SKM-1 treated with dmso at 0.1 percent for 144 hours (cell line): ENCODE measurements around the gene POU2F3.

Experiments
- DNase-seq: peaks from one replicate; lab custom pipeline; 2025; ENCODE audit not compliant: unreplicated experiment; lab: John Stamatoyannopoulos, UW

Gene POU2F3

DNA sequence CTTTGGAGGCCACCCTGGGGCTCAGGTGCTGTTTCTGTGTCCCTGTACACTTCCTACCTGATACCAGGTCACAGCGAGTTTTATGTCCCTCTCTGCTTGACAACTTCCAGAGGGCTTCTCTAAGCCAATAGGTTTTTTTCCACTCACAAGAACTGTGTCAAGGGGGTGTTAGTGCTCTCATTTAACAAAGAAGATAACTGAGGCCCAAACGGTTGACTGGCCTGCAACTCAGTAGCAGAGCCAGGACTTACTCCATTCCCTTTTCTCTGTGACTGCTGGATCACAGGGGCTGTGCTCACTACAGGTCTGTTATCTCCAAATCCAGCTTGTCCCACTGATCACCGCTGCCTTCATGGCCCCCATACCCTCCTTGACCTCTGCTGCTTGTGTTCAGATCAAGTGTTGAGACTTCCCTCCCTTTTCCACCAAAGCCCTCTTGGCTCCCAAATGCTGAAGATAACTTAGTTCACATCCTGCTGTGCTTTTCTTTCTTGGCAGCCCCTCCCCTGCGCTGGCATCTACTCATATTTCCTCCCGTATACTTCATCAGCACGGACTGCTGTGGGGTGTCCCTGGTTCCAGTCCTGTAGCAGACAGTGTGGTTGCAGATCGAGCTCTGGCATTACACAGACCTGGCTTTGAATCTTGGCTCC is 41.3 kb downstream of the POU2F3 start:
- DNase-seq: no peak

DNA sequence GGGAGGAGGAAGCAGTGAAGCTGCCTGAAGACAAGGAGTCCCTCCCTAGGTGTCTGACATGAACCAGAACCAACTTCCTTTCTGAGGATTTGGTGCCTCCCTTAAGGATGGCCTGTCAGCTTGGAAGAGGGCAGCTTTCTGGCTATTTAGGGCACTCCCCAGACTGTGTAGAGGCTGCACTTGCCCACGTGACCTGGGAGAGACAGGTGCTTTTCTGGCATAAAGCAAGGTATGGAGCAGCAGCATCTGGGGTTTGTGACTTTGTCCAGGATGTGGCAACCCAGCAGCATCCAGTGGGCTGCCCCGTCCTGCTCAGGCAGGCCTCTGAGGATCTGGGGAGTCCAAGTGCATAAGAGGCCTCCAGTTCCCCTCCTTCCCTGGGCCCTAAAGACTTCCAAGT is 43.2 kb downstream of the POU2F3 start:
- no peak for DNase-seq

GRCh38 chr11:120284272-120284671 is 44.3 kb downstream of the POU2F3 start:
- DNase-seq: no peak

DNA sequence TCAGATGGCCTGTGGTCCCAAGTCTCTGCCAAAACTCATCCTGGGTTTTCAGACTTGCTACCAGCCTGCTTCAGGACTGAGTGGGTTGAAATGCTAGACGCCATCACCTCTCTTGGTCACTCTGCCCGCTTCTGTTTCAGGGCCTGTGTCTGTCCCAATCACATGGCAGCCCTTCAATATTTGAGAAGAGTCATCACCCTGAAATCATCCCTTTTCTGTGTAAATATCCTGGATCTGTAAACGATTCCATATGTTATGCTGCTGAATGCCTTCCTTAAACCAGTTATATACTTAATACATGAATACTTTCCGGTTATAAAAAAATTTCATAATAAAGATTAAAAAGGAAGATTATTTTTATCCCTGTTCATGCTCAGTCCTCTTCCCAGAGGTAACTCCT is 45.3 kb downstream of the POU2F3 start:
- DNase-seq: no peak

- no peak for DNase-seq
Observed at GRCh38 chr11:120288021-120288420, 48.1 kb downstream of the POU2F3 start.

DNA sequence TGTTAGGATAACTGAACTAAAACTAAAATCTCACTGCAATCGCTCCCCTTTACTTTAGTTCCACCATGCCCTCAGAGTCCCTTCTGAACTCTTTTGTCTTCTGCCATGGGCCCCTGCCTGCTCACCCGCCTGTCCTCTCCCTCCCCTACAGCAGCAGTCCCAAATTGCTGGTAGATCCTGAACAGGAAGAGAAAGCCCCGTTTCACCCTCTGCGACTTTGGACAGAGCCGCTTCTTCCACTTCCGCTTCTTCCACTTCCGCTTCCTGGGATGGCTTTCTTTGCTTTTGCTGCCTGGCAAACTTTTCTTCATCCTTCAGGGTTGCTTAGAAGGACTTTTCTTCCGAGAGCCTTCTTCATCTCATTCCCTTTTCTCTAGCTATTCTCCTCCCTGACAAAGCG is 49.5 kb downstream of the POU2F3 start:
- no peak for DNase-seq

DNA sequence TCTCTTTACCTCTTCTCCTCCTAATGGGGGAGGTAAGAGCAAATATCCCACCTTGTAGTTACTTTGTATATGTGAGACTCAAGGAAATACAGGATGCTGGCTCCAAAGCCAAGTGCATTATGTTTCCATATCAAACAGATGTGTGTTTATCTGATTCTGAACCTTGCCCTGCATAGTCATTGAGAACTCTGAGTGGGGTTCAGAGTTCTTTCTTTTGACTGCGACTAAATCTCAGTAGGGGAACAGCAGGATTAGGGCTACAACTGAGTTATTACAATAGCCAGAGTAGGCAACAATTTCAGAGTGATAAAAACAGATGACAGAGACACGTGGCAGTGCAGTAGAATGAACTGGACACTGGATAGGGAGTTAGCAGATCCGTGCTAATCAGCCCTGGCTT is 51.0 kb downstream of the POU2F3 start:
- no peak for DNase-seq

GRCh38 chr11:120293038-120293800 is 53.3 kb downstream of the POU2F3 start:
- DNase-seq: no peak

DNA sequence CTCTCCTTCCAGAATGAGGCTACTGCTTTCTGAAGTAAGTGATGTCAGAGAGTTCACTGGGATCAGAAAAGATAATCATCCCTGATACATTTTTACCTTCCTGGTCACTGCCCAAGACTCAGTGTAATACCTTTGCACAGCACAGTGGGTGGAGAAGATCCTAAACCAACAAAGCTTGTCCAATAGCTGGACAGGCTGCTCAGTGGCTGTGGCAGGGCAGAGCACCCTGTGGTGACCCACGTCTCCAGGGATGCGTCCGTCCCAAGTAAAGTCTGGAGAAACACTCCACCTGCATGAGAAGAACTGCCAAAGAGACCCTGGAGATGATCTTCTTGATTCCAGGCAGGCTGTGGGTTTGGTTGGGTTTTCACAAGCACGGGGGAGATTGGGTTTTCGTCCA is 54.2 kb downstream of the POU2F3 start:
- DNase-seq: no peak

DNA sequence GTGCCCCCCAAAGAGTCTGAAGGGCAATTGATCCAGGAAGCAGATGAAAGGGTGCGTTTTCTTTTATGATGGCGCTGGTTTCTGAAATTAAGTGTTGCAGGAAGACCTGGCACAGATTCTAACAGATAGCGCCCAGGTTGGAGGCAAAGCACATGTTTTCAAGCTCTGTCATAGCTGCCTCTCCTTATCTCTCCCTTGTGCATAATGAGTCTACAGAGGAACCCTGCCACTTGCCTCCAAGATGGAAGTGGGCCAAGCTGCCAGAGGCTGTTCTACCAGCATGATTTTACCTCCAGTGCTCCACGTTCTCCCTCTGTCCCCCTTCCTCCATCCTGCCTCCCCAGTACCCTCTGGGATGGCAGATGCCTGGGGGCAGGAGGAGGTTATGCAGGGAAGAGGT is 55.2 kb downstream of the POU2F3 start:
- no peak for DNase-seq

GRCh38 chr11:120296554-120296953 is 56.6 kb downstream of the POU2F3 start:
- no peak for DNase-seq

DNA sequence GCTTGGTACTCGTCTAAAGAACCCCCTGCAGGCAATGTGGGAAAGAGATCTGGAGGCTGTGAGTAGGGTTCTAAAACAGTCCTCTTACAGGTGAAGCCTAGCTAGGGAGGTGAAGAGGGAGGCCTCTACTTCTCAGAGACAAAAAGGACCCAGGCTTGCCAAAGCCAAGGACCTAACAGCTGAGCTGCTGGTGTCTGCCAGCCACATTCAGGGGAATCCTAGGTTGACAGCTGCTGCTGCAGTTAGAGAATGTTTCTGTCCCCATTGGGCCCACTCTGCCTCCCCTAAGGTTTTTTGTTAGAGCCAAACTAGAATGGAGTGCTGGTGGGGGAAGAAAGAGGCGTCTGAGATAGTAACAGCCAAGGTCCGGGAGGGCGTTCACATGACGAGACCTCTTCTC is 58.5 kb downstream of the POU2F3 start:
- DNase-seq: no peak

DNA sequence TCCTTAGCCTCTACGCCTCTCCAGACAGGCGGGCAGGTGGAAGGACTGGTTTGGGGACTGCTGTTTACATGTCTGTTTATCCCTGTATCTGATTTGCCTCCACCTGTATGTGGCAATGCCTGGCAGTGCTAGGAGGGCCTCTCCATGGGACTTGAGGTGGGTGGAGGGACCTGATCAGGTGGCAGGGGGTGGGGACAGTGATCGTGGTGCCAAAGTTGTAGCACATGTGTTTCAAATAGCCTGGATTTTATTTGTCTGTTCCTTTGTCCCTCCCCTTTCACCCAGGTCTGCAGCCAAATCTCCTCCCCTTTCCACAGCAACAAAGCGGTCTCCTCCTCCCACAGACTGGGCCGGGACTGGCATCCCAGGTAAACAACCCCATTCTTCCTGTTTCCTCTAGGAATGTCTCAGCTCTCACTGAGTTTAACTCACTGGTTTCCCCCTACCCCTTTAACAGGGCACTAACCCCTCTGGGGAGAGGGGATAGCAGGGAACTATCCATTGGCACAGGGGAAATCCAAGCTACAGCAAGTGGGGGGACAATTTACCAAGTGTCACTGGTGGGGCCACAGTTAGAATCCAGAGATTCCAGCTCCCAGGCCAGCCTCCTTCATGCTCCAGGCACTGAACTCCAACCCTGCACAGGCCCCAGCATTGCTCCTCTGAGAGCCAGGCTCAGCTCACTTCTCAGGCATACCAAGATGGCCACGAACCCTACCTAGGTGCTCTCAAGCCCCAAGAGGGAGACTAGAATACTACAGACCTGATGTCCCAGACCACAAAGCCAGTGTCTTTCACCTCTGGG is 62.3 kb downstream of the POU2F3 start:
- DNase-seq: no peak

DNA sequence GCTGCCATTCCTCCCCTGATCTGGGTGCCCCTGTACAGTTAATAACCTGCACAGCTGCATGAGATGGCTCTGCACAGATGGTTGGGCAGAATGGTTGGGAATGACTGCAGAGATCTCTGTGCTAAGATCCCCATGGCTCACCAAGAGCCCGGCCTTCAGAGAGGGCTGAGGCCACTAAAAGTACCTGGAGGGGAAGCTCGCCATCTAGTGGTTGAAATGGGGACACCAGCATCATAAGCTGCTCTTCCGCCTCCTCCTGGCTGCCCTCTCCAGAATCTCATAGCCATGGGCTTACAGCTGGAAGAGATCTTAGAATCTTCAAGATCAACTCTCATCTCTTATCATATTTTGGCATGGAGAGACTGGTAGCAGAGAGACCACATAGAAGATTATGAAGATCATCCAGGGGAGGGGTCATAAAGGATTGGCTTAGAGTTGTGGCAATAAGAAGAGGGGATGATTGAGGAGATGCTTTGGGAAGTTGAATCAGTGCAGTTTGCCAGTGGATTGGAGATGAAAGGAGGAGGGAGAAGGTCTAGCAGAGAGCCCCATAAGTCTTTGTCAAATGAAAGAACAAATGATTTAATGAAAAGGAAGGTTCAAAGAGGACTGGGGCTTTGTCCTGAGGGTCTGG is 63.2 kb downstream of the POU2F3 start:
- peak; percentile 62 for DNase-seq

- no peak for DNase-seq
Observed at GRCh38 chr11:120304526-120304925, 64.6 kb downstream of the POU2F3 start.

DNA sequence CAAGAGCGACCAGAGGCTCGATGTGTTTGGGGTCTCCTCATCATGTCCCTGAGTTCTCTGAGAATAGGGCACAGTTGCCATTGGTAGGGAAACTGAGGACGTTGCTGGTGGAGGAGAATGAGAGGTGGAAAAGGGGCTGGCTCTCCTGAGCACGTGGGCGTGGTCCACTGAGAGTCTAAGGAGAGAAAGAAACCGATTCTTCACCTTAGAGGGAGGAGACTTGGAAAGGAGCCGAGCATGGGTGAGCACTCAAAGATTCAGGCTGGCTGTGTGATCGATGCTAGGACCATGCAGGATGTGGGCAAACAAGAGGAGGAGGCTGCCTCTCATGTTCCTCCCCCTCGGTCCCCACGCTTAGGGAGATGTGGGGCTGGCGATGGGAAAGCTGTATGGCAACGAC is 65.3 kb downstream of the POU2F3 start:
- DNase-seq: no peak

GRCh38 chr11:120306519-120307242 is 66.7 kb downstream of the POU2F3 start:
- DNase-seq: no peak

DNA sequence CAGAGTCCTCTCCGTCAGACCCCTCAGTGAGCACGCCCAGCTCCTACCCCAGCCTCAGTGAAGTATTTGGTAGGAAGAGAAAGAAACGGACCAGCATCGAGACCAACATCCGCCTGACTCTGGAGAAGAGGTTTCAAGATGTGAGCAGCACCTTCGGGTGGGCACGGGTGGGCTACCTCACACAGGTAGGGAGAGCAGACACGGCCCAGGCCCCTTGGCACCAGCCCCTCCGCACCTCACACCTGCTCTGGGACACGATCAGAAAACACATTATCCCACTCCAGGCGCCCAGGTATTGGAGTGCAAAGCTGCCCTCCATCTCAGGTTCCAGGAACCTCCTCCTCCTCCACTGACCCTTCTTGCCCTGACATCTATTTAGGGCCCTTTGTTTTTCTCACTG is 67.5 kb downstream of the POU2F3 start:
- no peak for DNase-seq

DNA sequence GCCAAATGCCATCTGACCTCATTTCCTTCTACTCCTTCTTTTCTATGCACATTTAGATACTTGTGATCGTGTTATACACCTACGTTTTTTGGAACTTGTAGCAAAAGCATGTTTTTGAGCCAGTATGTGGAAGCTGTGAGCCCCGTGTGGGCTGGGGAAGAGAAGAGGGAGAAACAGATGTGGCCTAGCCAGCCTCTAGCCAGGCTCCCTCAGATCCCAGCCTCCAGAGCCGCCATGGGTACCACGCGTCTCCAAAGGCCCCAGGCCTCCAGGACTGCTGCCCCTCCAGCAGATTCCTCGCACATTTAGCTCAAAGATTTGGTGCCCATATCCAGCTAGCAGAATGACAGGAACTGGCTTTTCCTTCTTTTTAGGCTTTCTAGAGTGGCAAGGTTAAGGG is 68.1 kb downstream of the POU2F3 start:
- no peak for DNase-seq

DNA sequence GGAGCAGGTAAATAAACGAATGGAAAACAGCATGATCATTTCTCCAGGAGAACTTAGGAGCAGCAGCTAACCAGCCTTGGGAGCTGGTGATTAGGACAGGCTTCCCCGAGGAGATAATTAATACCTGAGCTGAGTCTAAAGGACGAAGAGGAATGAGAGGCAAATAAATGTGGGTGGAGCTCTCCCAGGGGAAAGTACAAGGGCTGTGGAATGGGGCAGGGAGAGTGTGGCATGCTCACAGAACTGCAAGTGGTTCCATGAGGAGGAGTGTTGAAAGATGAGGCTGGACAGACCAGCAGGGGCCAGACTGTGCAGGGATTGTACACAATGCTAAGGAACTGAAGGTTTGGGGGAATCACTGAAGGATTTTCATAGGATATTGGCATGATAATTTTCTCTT is 70.9 kb downstream of the POU2F3 start:
- DNase-seq: no peak

DNA sequence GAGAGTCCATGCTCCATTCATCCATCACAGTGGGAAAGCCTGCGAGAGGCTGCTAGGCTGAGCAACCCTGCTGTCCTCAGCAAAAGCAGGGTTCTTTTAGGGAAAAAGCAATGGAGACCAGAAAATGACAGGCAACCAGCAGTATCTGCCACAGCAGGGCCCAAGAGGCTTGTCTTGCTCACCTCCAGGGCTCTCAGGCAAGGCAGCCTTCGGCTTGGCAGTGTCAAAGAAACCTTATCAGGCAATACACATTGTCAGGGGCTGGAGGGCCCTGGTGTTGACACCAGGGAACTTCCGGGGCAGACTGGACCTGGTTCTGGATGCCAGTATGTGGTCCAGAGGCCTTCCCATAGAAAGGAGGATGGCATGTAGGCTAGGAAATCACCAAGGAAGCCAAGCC is 74.9 kb downstream of the POU2F3 start:
- no peak for DNase-seq
